ENCODE results near the gene AGBL1.

DNA sequence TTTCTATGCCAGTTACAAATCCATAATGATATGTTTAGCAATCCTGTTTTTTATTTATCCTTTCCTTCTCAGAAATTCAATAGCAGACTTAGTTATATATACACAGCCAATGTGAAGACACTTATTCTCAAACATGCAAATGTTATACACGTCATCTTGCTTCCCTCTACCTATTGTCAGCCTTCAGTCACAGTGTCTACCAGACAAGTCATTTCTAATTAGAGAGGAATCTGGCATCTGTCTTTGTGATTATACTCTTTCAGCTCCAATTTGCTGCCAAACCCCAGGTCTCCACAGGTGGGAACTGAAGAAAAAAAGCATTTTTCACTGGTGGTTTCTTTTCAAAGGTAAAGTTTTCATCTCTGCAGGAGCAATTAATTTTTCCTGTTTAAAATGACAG, 793.1 kb downstream of the AGBL1 start:
- TF ChIP-seq, protein P1, sequence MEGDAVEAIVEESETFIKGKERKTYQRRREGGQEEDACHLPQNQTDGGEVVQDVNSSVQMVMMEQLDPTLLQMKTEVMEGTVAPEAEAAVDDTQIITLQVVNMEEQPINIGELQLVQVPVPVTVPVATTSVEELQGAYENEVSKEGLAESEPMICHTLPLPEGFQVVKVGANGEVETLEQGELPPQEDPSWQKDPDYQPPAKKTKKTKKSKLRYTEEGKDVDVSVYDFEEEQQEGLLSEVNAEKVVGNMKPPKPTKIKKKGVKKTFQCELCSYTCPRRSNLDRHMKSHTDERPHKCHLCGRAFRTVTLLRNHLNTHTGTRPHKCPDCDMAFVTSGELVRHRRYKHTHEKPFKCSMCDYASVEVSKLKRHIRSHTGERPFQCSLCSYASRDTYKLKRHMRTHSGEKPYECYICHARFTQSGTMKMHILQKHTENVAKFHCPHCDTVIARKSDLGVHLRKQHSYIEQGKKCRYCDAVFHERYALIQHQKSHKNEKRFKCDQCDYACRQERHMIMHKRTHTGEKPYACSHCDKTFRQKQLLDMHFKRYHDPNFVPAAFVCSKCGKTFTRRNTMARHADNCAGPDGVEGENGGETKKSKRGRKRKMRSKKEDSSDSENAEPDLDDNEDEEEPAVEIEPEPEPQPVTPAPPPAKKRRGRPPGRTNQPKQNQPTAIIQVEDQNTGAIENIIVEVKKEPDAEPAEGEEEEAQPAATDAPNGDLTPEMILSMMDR (conservative IDR thresholded peaks at IDR 0.05; ENCODE audit: low read depth, low read length): no peak
- no peak for TF ChIP-seq EZH2 (IDR thresholded peaks at IDR 0.05; ENCODE audit: borderline replicate concordance, low read depth, low read length, poor library complexity, severe bottlenecking)
